Stimulated activated CD8-positive, alpha-beta memory T cell treated with anti-CD3 and anti-CD28 coated beads, Interleukin-15, amount 100 ng/mL, for 24 hours (primary cell): ENCODE results near the gene NRCAM.
"Not testable (repeated sequence)": the region's sequence is repeated elsewhere in the genome, so short reads cannot be mapped to it uniquely, and the experiment has no call there.

Experiments
- DNase-seq: peaks from one replicate; pipeline ENCODE4 v3.0.0-alpha.2; 2020; ENCODE audit warnings: low read depth

Gene NRCAM

DNA sequence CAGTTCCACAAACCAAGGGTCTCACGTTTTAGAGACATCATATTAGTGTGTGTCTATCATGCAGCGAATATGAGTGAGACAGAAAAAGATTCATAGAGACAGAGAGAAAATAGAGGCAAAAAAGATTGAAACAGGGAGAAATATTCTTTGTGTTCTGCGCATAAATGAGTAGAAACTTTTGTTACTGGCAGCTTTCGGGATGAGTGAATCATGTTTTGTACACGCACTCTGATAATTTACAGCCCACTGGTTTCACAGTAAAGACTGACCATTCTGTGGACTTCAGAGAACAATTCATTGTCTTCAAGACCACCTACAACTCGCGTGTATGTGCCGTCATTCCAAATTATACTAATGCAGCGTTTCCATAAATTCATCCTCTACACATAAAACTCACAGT lies 60.2 kb downstream of the NRCAM start:
- DNase-seq: no peak

GRCh38 chr7:108395426-108395825 lies 60.8 kb downstream of the NRCAM start:
- DNase-seq: no peak

DNA sequence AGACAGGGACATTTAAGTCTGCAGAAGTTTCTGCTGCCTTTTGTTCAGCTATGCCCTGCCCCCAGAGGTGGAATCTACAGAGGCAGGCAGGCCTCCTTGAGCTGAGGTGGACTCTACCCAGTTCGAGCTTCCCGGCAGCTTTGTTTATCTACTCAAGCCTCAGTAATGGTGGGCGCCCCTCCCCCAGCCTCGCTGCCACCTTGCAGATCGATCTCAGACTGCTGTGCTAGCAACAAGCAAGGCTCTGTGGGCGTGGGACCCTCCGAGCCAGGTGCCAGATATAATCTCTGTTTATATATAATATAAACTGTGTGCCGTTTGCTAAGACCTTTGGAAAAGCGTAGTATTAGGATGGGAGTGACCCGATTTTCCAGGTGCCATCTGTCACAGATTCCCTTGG lies 63.1 kb downstream of the NRCAM start:
- not testable (repeated sequence) for DNase-seq

GRCh38 chr7:108387686-108388085 lies 68.5 kb downstream of the NRCAM start:
- not testable (repeated sequence) for DNase-seq

GRCh38 chr7:108385834-108386422 lies 70.3 kb downstream of the NRCAM start:
- no peak for DNase-seq

- no peak for DNase-seq
Measured at GRCh38 chr7:108384716-108385483, 71.3 kb downstream of the NRCAM start.

GRCh38 chr7:108382932-108383331 lies 73.3 kb downstream of the NRCAM start:
- DNase-seq: no peak

GRCh38 chr7:108380517-108380916 lies 75.7 kb downstream of the NRCAM start:
- no peak for DNase-seq

DNA sequence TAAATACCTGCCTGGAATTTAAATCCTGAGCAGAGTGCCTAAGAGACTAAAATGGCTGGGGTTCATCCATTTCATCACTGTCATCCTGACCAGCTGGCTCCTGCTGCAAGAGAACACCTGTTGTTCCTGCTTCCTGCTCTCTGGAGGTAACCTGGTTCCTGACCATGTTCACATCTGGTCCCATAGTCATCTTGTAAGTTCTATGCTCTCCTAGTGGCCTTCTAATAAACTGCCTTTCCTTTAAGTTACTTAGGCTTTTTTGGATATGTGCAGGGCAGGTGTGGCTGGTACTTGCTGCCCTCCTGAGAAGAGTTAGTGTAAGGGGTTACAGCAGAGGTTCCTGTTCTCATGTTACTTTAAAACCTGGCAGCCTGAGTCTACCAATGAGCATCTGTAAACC lies 80.0 kb downstream of the NRCAM start:
- DNase-seq: no peak

DNA sequence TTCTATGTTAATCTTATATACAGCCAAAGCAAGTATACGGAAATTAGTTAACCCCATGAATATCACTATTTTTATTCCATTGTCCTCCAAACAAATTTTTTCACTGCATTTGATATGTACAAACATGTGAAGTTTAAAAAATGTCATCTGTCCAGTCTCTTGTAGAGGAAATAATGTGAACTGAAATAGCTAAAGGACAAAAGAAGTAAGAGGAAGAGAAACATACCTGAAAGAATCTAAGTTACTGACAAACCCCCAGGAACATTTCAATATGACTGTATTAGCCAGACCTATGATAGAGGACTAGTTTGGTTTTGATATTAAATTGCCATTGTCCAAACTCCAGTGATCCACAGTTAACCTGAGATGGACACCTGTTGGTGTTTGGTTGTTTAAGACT lies 80.6 kb downstream of the NRCAM start:
- DNase-seq: no peak

GRCh38 chr7:108374899-108375298 lies 81.3 kb downstream of the NRCAM start:
- no peak for DNase-seq

DNA sequence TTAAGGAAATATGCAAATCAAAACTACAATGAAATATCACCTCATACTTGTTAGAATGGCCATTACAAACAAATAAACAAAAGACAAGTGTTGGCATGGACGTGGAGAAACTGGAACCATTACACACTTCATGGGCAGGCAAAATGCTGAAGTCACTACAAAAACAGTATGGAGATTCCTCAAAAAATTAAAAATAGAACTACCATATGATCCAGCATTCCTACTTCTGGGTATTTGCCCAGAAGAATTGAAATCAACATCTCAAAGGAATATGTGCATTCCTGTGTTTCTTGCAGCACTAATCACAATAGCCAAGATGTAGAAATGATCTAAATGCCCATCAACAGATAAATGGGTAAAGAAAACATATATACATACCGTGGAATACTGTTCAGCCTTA lies 83.6 kb downstream of the NRCAM start:
- no peak for DNase-seq

- DNase-seq: no peak
Measured at GRCh38 chr7:108370616-108371015, 85.6 kb downstream of the NRCAM start.

DNA sequence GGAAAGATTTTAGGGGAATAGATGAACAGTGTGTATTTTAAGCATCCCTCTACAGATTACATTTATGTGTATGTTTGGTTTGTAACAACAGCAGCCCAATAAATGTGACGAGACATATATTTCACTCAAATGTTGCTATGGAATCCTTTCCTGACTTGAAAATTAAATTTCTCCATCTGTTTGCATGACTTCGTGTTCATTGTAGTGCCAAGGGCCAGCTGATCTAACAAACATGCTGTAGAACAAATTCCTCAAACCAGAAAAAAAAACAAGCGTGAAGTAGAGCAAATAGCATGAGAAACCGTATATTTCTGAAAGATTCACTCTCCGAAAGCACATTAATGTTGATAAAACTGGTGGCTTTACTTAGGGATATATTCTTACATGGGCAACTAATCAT lies 87.8 kb downstream of the NRCAM start:
- no peak for DNase-seq

DNA sequence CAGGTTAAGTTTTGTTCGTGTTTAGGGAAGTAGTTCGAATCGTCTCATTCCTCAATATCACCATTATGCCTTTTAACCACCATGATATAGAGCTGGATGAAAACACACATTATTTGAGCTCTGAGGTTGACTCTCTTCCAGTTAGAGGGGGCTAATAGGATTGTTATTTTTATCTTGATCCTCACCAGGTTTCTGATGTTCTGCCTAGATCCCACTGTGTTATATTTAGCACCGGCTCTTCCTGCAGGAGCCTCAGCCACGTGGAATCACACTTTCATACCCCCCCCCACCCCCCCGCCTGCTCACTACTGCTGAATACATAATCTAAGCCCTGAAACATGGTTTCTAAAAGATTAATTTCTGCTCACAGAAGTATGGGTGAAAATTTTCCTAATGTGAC lies 88.3 kb downstream of the NRCAM start:
- no peak for DNase-seq

DNA sequence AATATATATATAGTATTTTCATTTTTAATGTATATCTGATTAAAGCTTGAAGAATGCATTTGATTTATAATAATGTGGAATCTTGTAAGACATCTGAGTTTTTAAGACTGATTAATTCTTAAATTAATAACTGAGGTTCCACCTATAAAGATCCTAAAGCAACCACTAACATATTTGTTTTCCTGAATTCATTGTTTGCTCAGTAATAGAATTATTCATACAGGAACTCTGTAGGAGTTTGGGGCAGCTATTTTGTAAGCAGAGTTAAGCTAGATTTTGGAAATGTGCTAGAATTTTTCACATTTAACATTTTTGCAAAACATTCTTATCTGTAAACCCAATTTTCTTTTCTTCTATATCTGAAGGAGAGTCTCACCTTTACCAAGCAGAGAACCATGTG lies 88.9 kb downstream of the NRCAM start:
- no peak for DNase-seq

DNA sequence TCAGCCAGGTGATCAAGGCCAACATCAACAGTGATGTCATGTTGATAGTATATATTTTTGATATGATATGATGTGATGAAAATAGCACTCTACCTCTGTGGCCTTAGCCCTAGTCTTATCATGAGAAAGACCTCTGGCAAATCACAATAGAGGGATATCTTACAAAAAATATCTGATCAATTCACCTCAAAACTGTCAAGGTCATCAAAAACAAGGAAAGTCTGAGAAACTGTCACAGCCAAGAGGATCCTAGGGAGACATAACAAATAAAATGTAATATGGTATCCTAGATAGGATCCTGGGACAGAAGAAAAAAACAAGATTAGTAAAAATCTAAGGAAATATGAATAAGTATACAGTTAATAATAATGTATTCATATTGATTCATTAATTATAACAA lies 92.6 kb downstream of the NRCAM start:
- no peak for DNase-seq

- DNase-seq: no peak
Measured at GRCh38 chr7:108360058-108360800, 96.0 kb downstream of the NRCAM start.

DNA sequence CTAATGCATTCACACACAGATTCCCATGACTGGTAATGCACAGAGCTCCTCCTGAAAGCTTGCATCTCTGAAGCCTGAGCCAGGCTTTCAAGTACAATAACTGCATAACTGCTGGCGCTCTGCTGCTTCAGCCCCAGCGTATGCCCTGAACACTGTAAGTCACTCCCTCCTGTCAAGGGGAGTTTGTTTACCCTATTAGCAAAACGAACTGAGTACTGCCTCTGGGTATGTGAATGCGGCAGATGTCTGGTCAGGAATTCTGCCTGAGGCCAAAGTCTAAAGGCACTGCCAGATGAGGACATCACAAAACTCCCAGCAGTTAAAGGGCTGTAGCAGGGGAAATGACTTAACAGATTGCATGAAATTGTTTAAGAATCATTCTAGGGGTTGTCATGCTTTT lies 97.7 kb downstream of the NRCAM start:
- DNase-seq: no peak

DNA sequence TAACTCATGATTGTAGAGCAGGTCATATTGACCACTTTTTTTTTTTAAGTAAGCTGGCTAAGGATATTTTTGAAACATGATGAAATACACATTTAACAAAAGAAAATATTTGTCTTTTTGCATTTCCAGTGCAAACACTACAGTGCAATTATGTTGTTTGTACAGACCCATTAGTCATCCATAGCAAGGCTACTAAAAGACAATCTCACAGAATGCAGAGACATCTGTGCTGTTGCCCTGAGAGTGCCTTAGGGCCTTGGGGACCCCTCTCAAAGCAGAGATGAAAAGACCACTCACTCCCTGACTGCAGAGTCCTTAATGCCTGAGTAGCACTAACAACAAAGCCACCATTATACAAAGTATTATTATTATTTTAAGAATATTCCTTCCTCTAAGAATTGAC lies 104.5 kb downstream of the NRCAM start:
- no peak for DNase-seq

DNA sequence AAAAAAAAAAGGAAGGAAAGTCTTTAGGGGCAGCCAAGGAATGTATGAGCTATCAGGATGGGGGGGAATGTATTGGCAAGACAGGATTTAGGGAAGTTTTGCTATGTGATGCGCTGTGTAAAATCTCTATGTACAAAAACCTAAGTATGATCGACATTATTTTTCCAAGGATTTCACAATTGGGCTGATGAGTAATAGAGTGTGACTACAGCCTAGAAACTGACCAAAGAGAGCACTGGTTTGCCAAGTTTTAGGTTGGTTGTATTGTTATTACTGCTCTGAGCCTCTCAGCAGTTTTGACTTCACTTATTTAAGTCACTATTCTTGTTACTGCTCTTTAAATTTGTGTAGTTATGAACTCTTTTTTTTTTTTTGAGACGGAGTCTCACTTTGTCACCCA lies 107.3 kb downstream of the NRCAM start:
- DNase-seq: no peak

- DNase-seq: no peak
Measured at GRCh38 chr7:108347616-108348015, 108.6 kb downstream of the NRCAM start.

- no peak for DNase-seq
Measured at GRCh38 chr7:108345710-108346336, 110.4 kb downstream of the NRCAM start.
